Stimulated activated naive CD4-positive, alpha-beta T cell (primary cell): ENCODE data around the gene GPC1.

Experiments
- DNase-seq, 6 experiments: peaks; one replicate each; lab custom pipeline; 2025; lab: John Stamatoyannopoulos, UW

The GPC1 gene

GRCh38 chr2:240513549-240514287 lies 78.3 kb downstream of the GPC1 start:
- peak; percentile 52 to 83 (median 69) for DNase-seq

- no peak for DNase-seq
Observed at GRCh38 chr2:240514631-240515030, 79.2 kb downstream of the GPC1 start.

GRCh38 chr2:240517342-240517741 lies 81.9 kb downstream of the GPC1 start:
- DNase-seq, result no peak
